ENCODE data around the gene LETM1.

The LETM1 gene

GRCh38 chr4:1856071-1856942 is at the start of gene LETM1:
TSS of gene LETM1 (minus strand) at chr4:1856156. CDS start at chr4:1855950, 206 bp downstream.
- peak; percentile 97 for DNase-seq (ENCODE audit: low spot score)

GRCh38 chr4:1904042-1904441 is 48.1 kb upstream of the LETM1 start:
- no peak for DNase-seq (ENCODE audit: low spot score)

- no peak for DNase-seq (ENCODE audit: low spot score)
Measured at GRCh38 chr4:1903035-1903434, 47.1 kb upstream of the LETM1 start.

- DNase-seq (ENCODE audit: low spot score), result no peak
Measured at GRCh38 chr4:1902243-1902642, 46.3 kb upstream of the LETM1 start.

DNA sequence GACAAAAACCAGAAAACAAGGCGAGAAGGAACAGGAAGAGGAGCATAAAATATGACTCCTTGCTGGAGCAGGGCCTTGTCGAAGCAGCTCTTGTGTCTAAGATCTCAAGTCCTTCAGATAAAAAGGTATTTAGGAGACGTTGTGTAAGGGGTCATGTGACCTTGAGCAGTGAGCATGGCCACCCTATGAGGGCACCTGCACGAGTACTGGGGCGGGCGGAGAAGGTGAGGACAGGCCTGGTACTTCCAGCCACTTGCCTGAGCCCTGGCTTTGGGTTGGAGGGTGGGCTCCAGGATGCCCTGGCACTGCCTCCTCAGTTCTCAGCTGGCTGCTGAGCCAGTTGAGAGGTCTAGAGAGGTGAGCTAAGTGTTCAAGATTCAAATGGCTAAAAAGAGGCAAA is 45.2 kb upstream of the LETM1 start:
- no peak for DNase-seq (ENCODE audit: low spot score)

GRCh38 chr4:1900624-1901023 is 44.7 kb upstream of the LETM1 start:
- no peak for DNase-seq (ENCODE audit: low spot score)

DNA sequence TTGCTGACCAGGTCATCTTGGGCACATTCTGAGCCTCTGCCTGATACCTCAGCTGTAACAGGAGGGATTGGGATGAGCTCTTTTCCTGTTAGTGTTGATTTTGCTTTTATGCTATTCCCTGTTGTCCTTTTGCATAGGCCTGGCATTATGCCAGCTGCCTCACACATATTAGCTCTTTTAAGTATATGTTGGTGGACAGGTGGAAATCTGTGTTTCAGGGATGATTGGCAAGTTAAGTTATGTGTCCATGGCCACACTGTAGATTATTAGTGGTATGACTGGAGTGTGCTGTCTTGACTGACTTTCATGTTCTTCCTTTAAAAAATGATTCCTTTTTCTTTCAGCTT is 44.1 kb upstream of the LETM1 start:
- no peak for DNase-seq (ENCODE audit: low spot score)

DNA sequence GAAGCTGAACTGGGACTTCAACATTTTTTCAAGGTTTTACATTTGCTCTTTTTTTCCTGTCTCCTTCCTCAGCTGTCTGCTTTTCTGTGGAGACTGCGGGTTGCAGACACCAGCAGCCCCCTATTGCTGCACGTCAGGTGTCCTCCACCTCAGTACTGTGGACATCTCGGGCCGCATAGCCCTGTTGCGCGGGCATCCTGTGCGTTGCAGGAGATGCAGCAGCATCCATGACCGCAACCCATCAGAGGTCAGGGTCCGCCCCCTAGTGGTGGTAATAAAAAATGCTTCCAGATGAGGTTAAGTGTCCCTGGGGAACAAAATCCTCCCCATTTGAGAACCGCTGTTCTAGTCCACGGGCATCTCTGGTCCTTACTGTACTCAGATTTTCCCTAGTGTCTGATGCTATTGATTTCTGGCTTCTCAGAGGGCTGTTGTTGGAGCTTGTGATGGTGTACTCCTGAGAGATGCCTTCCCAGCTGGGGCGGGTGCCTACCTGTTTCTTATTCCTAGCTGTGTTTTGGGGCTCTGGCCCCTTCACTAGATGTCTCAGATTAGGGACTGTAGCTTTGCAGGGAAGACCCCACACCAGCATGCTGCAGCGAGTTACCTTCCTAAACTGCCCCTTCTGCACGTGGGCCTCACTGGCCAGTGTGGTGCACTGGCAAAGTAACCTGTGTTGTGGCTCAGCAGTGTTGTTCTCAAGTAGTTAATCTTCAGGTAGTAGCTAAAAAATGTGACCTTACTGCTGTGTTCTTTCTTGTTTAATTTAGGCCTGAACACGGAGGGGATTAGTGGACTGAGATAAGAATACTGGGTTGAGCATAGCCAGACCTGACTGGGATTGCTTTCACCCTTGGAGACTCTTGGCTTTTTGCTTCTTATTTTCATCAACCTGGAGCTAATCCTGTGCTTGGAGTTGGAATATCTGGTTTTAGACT is 43.5 kb upstream of the LETM1 start:
- peak; percentile 82 for DNase-seq (ENCODE audit: low spot score)

GRCh38 chr4:1898681-1899080 is 42.7 kb upstream of the LETM1 start:
- DNase-seq (ENCODE audit: low spot score), result no peak

- no peak for DNase-seq (ENCODE audit: low spot score)
Measured at GRCh38 chr4:1898007-1898406, 42.1 kb upstream of the LETM1 start.

- no peak for DNase-seq (ENCODE audit: low spot score)
Measured at GRCh38 chr4:1896658-1896991, 40.7 kb upstream of the LETM1 start.

DNA sequence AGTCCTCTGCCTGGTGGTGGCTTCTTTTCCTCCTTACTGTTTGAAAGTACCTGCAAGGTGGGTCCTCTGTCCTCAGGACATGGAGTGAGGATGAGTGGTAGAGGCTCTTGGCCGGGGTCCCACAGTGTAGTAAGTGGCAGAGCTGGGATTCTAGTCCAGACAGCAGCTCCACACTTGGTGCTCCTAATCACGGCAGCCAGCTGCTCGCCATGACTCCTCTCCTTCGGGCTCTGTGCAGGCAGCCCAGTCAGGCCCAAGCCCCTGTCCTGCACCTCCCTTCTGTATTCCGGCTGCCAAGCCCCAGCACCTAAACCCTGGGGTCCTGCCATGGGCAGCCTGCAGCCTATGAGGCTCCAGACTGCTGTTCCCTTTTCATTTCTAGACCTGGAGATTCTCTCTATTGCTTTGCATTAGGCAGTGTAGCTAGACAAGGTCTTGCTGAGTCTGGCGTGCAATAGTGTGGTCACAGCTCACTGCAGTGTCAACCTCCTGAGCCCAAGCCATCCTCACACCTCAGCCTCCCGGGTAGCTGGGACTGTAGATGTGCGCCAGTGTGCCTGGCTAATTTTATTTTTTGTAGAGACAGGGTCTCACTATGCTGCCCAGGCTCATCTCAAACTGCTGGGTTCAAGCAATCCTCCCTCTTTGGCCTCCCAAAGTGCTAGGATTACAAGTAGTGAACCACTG is 40.2 kb upstream of the LETM1 start:
- DNase-seq (ENCODE audit: low spot score), result no peak

GRCh38 chr4:1890979-1891570 is 35.1 kb upstream of the LETM1 start:
- no peak for DNase-seq (ENCODE audit: low spot score)

DNA sequence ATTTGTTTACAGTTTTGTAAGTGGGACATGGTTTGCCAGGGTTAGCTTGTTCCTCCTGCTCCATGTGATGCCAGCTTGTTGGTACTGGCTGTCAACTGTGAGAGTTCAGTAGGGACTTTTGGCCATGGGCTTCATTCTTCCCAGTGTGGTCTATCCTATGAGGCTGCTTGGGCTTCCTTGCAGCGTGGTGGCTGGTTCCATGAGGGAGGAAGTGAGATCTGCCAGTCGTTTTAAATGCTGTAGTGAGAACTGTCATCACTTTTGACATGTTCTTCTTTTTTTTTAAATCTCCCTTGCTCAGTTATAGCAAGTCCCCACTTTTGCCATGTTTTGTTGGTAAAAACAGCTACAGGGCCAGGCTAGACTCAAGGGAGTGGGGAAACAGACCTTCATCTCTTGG is 31.1 kb upstream of the LETM1 start:
- DNase-seq (ENCODE audit: low spot score), result no peak

GRCh38 chr4:1885414-1885813 is 29.5 kb upstream of the LETM1 start:
- DNase-seq (ENCODE audit: low spot score), result no peak

DNA sequence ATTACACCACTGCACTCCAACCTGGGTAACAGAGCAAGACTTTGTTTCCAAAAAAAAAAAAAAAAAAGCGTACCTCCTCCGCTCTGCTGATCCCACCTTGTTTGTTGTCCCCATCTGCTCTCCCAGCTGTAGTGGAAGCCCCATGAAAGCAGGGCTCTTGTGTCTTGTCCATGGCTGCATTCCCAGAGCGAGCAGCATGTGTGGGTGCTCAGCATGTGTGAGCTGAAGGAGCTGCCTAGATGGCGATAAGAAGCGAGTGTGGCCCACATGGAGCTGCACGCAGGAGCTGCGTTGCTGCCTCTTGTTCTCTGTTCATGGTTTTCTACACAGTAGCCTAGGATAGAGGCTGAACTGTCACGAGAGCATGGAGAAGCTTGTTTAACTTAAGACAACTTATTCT is 27.6 kb upstream of the LETM1 start:
- no peak for DNase-seq (ENCODE audit: low spot score)

- no peak for DNase-seq (ENCODE audit: low spot score)
Measured at GRCh38 chr4:1882850-1883271, 26.9 kb upstream of the LETM1 start.

- DNase-seq (ENCODE audit: low spot score), result no peak
Measured at GRCh38 chr4:1880332-1880731, 24.4 kb upstream of the LETM1 start.

GRCh38 chr4:1879485-1879884 is 23.5 kb upstream of the LETM1 start:
- no peak for DNase-seq (ENCODE audit: low spot score)

GRCh38 chr4:1874201-1874600 is 18.2 kb upstream of the LETM1 start:
- no peak for DNase-seq (ENCODE audit: low spot score)

- no peak for DNase-seq (ENCODE audit: low spot score)
Measured at GRCh38 chr4:1873776-1874175, 17.8 kb upstream of the LETM1 start.

- no peak for DNase-seq (ENCODE audit: low spot score)
Measured at GRCh38 chr4:1873291-1873690, 17.3 kb upstream of the LETM1 start.

Data from AG08396 (cell line).